GM12878 (cell line): ENCODE measurements around the gene HOXB6. TPM values are rescaled to one million over a fixed set of nuclear protein-coding genes. Genes with fewer than 3 reads are reported as not detected.

ENCODE experiments used
- ATAC-seq: fragments of 200-7000 bp; cut with Tn5 transposase; 3 replicates; pipeline ENCODE4 v1.9.1; 2020; ENCODE audit warnings: mild to moderate bottlenecking, moderate library complexity
- BruUV-seq: library from RNA; stranded (reverse); fragments of 400-500 nt; replicated peaks from 2 replicates; lab custom pipeline; 2021; lab: Mats Ljungman, UMichigan
- CTCF ChIA-PET: fragments of 300-600 bp; sonication (Branson Sonifier 250); formaldehyde crosslinking; extraction: SDS; loops from one replicate; lab custom pipeline; 2021; ENCODE audit warnings: inconsistent platforms; lab: Yijun Ruan, JAX
- POLR2A ChIA-PET: fragments of 350-600 bp; formaldehyde crosslinking; extraction: SDS; loops from one replicate; lab custom pipeline; 2021; ENCODE audit warnings: inconsistent platforms; lab: Charles Lee
- RAD21 ChIA-PET: fragments of 300-600 bp; sonication (Branson Sonifier 250); formaldehyde crosslinking; loops from one replicate; lab custom pipeline; 2023; ENCODE audit warnings: antibody characterized with exemption; ENCODE audit not compliant: unreplicated experiment; lab: Charles Lee
- SMC1A ChIA-PET: fragments of 300-600 bp; sonication (Branson Sonifier 250); formaldehyde crosslinking; loops from one replicate; lab custom pipeline; 2023; ENCODE audit not compliant: unreplicated experiment, uncharacterized antibody; lab: Charles Lee
- DNase-seq: peaks from one replicate; pipeline ENCODE4 v3.0.0-alpha.2; 2011; ENCODE audit warnings: low read depth, low spot score
- FAIRE-seq: peaks from 3 replicates; lab custom pipeline; 2011; peaks lifted over from hg19 to GRCh38; lab: Jason Lieb, UNC
- H2AFZ ChIP-seq: 2 replicates; pipeline ENCODE4 v1.6.0; 2011; ENCODE audit warnings: low read depth, low read length, control low read depth; ENCODE audit not compliant: control insufficient read depth
- H3K27ac ChIP-seq: 2 replicates; pipeline ENCODE4 v1.5.1; 2011; ENCODE audit warnings: control low read depth; ENCODE audit not compliant: control insufficient read depth, insufficient read depth
- H3K27me3 ChIP-seq, 2 experiments: replicated peaks in 1 of 2; 2 replicates each; pipeline versions ENCODE4 v1.6.0 to v1.6.1; 2011; ENCODE audit warnings: low read length in 1 of 2; ENCODE audit not compliant: control insufficient read depth in 2 of 2, insufficient read depth in 2 of 2
- H3K36me3 ChIP-seq, 2 experiments: 2 replicates each; pipeline ENCODE4 v1.5.1; 2011; ENCODE audit warnings: low read length in 1 of 2; ENCODE audit not compliant: control insufficient read depth in 2 of 2, insufficient read depth in 2 of 2
- H3K4me1 ChIP-seq: 2 replicates; pipeline ENCODE4 v1.6.1; 2011; ENCODE audit warnings: mild to moderate bottlenecking, low read length, moderate library complexity, mixed read lengths; ENCODE audit not compliant: control insufficient read depth, insufficient read depth
- H3K4me2 ChIP-seq: 2 replicates; pipeline ENCODE4 v1.6.0; 2011; ENCODE audit warnings: control low read depth; ENCODE audit not compliant: control insufficient read depth, insufficient read depth
- H3K4me3 ChIP-seq: fragments of 200-600 bp; sonication (generic); 2 replicates; pipeline ENCODE4 v1.5.1; 2016
- H3K79me2 ChIP-seq: 2 replicates; pipeline ENCODE4 v1.6.0; 2011; ENCODE audit warnings: low read length; ENCODE audit not compliant: control insufficient read depth, insufficient read depth
- H3K9ac ChIP-seq: 2 replicates; pipeline ENCODE4 v1.8.0; 2011; ENCODE audit warnings: low read length, control low read depth, mixed read lengths; ENCODE audit not compliant: control insufficient read depth, insufficient read depth
- H3K9me3 ChIP-seq: replicated peaks from 3 replicates; pipeline ENCODE4 v1.5.1; 2011; ENCODE audit warnings: mild to moderate bottlenecking, low read length; ENCODE audit not compliant: control insufficient read depth, insufficient read depth
- H4K20me1 ChIP-seq: 2 replicates; pipeline ENCODE4 v1.6.0; 2011; ENCODE audit not compliant: control insufficient read depth, insufficient read depth
- BCL3 ChIP-seq: IDR thresholded peaks from 2 replicates; pipeline ENCODE4 v1.6.1; 2011; ENCODE audit warnings: borderline replicate concordance, low read depth, mild to moderate bottlenecking, moderate library complexity, low read length; ENCODE audit not compliant: insufficient read depth, poor library complexity, severe bottlenecking
- CBFB ChIP-seq: IDR thresholded peaks from 2 replicates; pipeline ENCODE4 v1.6.1; 2016; ENCODE audit warnings: antibody characterized with exemption, low read depth
- CEBPB ChIP-seq, 2 experiments: fragments of 150-350 bp in 1 of 2; IDR thresholded peaks; 2 replicates each; pipeline ENCODE4 v1.6.1; 2012 to 2014; ENCODE audit warnings: low read depth in 2 of 2, low read length in 2 of 2, borderline replicate concordance in 1 of 2, inconsistent platforms in 1 of 2
- CEBPZ ChIP-seq: fragments of 150-350 bp; IDR thresholded peaks from 2 replicates; pipeline ENCODE4 v1.6.1; 2016; ENCODE audit warnings: low read depth, low read length
- ESRRA ChIP-seq: IDR thresholded peaks from 2 replicates; pipeline ENCODE4 v1.6.1; 2012; ENCODE audit warnings: mild to moderate bottlenecking, low read length, improper control_type of control experiment
- ETV6 ChIP-seq, 2 experiments: fragments of 450-650 bp in 1 of 2; IDR thresholded peaks in 1 of 2; conservative IDR thresholded peaks in 1 of 2; 2 replicates each; pipeline ENCODE4 v1.6.1; 2014; ENCODE audit warnings: antibody characterized with exemption in 1 of 2, borderline replicate concordance in 1 of 2, low read depth in 1 of 2, mild to moderate bottlenecking in 1 of 2, moderate library complexity in 1 of 2
- FOXM1 ChIP-seq: IDR thresholded peaks from 2 replicates; pipeline ENCODE4 v1.6.1; 2012; ENCODE audit warnings: low read depth, mild to moderate bottlenecking, inconsistent platforms, low read length, moderate library complexity
- HCFC1 ChIP-seq: fragments of 150-350 bp; IDR thresholded peaks from 2 replicates; pipeline ENCODE4 v1.6.1; 2014; ENCODE audit warnings: low read length
- IRF5 ChIP-seq: fragments of 450-650 bp; IDR thresholded peaks from 2 replicates; pipeline ENCODE4 v1.6.1; 2017; ENCODE audit warnings: borderline replicate concordance
- KAT2A ChIP-seq: conservative IDR thresholded peaks from 2 replicates; pipeline ENCODE4 v1.6.1; 2011; ENCODE audit warnings: low read depth, low read length; ENCODE audit not compliant: control insufficient read depth
- POLR2A ChIP-seq: IDR thresholded peaks from 2 replicates; pipeline ENCODE4 v1.6.1; 2011; ENCODE audit warnings: low read depth, mild to moderate bottlenecking, low read length
- POLR2AphosphoS2 ChIP-seq: IDR thresholded peaks from 2 replicates; pipeline ENCODE4 v1.6.1; 2011; ENCODE audit warnings: low read depth, mild to moderate bottlenecking, low read length, improper control_type of control experiment, moderate library complexity
- SREBF2 ChIP-seq: IDR thresholded peaks from 2 replicates; pipeline ENCODE4 v1.6.1; 2012; ENCODE audit warnings: mild to moderate bottlenecking, low read length
- ZSCAN29 ChIP-seq: fragments of 450-650 bp; IDR thresholded peaks from 2 replicates; pipeline ENCODE4 v1.6.1; 2017; ENCODE audit warnings: mild to moderate bottlenecking, moderate library complexity
- WGBS: methylation state at CpG from one replicate; pipeline ENCODE4 v1.1.6; 2016; ENCODE audit warnings: low lambda C conversion rate; ENCODE audit not compliant: insufficient replicate concordance, insufficient coverage; ENCODE audit errors: missing lambda C conversion rate; 5-methylcytosine and 5-hydroxymethylcytosine counted together
- in situ Hi-C: fragments of 300-500 bp; cut with MboI; formaldehyde crosslinking; loops from 9 replicates; pipeline ENCODE4 v1.14.3; 2018; ENCODE audit warnings: mixed read lengths
- intact Hi-C: fragments of 100-400 bp; cut with micrococcal nuclease; formaldehyde crosslinking; loops from one replicate; pipeline ENCODE4 v1.14.2; 2022; ENCODE audit not compliant: unreplicated experiment
- polyA plus RNA-seq, 11 experiments: library from polyadenylated mRNA; depleted of rRNA in 4 of 11; unstranded in 6 of 11; stranded (reverse) in 5 of 11; fragments of >200 nt; fragmentation: Nextera tagmentation in 4 of 11; fragmentation: Illumina TruSeq in 1 of 11; extraction: Ambion mirVana in 4 of 11; extraction: Trizol in 1 of 11; gene quantifications; 1 replicate in 1 of 11; 2 replicates in 10 of 11; pipeline versions ENCODE4 v1.2.1 to v1.2.3, GENCODE V29; 2011 to 2016; ENCODE audit warnings: inconsistent platforms in 2 of 11, missing spikeins in 2 of 11, low read depth in 1 of 11
- total RNA-seq, 4 experiments: library from RNA; depleted of rRNA in 3 of 4; stranded (reverse); fragments of >200 nt in 3 of 4; fragmentation: Illumina TruSeq in 1 of 4; extraction: Trizol in 1 of 4; gene quantifications; 2 replicates each; pipeline versions ENCODE4 v1.2.1 to v1.2.3, GENCODE V29; 2013 to 2021

HOXB6 gene
- total and polyA plus RNA-seq, 10 of the 15 experiments (the other 5 are each of a cell fraction or from before 2014, with no cell fraction given), result 0.04 to 0.51 (median 0.09) TPM; not detected in 2

GRCh38 chr17:48564188-48565021 lies 40.4 kb downstream of the HOXB6 start:
- POLR2A ChIA-PET, result interaction anchor here (0.6 kb wide), 1 partner anchor 8 kb away, joined by 3 read pairs; no protein-coding TSS in a partner anchor
- ATAC-seq, result no peak
- no peaks in the 10 kb centered on the region for H3K79me2 ChIP-seq
- no peak overlapping the region for H2AFZ ChIP-seq
- no peaks in the 10 kb centered on the region; a peak in 1 of 4 replicates for H3K36me3 ChIP-seq
- no peak for FAIRE-seq
- BruUV-seq, result no TSS peak
- in situ Hi-C loops (no loop called here), intact Hi-C loops (no loop called here)
- TF ChIP-seq ZSCAN29 (no peak), ESRRA (no peak), KAT2A (no peak), FOXM1 (no peak), BCL3 (no peak), POLR2AphosphoS2 (no peak), HCFC1 (no peak), CEBPB (IDR thresholded peaks at IDR 0.05; ENCODE audit: borderline replicate concordance in 1 of 2, low read depth in 2 of 2, low read length in 2 of 2) (no peak), IRF5 (no peak), CBFB (no peak), CEBPZ (no peak), POLR2A (no peak), ETV6 (conservative IDR thresholded peaks at IDR 0.05 in 1 of 2, IDR thresholded peaks at IDR 0.05 in 1 of 2; ENCODE audit: borderline replicate concordance in 1 of 2, low read depth in 1 of 2) (no peak), SREBF2 (no peak)
- RAD21 ChIA-PET, result no interaction called here
- no peaks in the 10 kb centered on the region for H3K27me3 ChIP-seq
- H3K4me2 ChIP-seq, result no peak overlapping the region
- no peak overlapping the region for H3K9ac ChIP-seq
- no peaks in the 10 kb centered on the region for H3K9me3 ChIP-seq
- CTCF ChIA-PET, result no interaction called here
- SMC1A ChIA-PET, result interaction anchor here (0.6 kb wide), 1 partner anchor 90 kb away, joined by 4 read pairs; no protein-coding TSS in a partner anchor
- H3K4me3 ChIP-seq, result no peak overlapping the region
- no peaks in the 10 kb centered on the region for H3K4me1 ChIP-seq
- no peaks in the 10 kb centered on the region for H4K20me1 ChIP-seq
- DNase-seq, result no peak
- 63% methylated on average over 50 of the region's 73 CpGs for WGBS
- H3K27ac ChIP-seq, result no peak overlapping the region
